DOHH2 (cell line): ENCODE data around the gene IGFLR1.

Experiments used
- CTCF ChIP-seq: fragments of 200-600 bp; sonication (generic); IDR thresholded peaks from one replicate; pipeline ENCODE4 v1.5.1; 2014; ENCODE audit warnings: antibody characterized with exemption, mild to moderate bottlenecking, low read depth, low read length; ENCODE audit not compliant: poor library complexity, severe bottlenecking
- EZH2phosphoT487 ChIP-seq: fragments of 200-600 bp; sonication (generic); IDR thresholded peaks from 2 replicates; pipeline ENCODE4 v1.6.1; 2017; ENCODE audit warnings: borderline replicate concordance, mild to moderate bottlenecking, antibody characterized with exemption, low read length, moderate library complexity, mixed read lengths

GRCh38 chr19:35756377-35757230, 14.4 kb upstream of the IGFLR1 start, which contains the start of gene HSPB6:
- TF ChIP-seq CTCF = no peak
- no peak for TF ChIP-seq EZH2phosphoT487
